ENCODE data around the gene INHBE. TPM values are rescaled to one million over a fixed set of nuclear protein-coding genes. Genes with fewer than 3 reads are reported as not detected.

INHBE gene
- total RNA-seq, 1 donor from 2014 or later, result 0.27 TPM

GRCh38 chr12:57473392-57473791 is 18.3 kb downstream of the INHBE start:
- no peaks in the 10 kb centered on the region for H3K36me3 Mint-ChIP-seq
- no peak for TF ChIP-seq CTCF (conservative IDR thresholded peaks at IDR 0.05)
- DNase-seq (ENCODE audit: extremely low spot score, unreplicated experiment), result no peak
- no peaks in the 10 kb centered on the region for H3K4me1 Mint-ChIP-seq (ENCODE audit: unreplicated experiment)
- H3K27me3 Mint-ChIP-seq, result peaks cover 71% of the 10 kb centered on the region
- no peak overlapping the region for H3K27ac Mint-ChIP-seq
- H3K4me3 Mint-ChIP-seq, result no peak overlapping the region
- no peaks in the 10 kb centered on the region for H3K9me3 Mint-ChIP-seq

GRCh38 chr12:57473886-57474285 is 18.8 kb downstream of the INHBE start:
- H3K4me1 Mint-ChIP-seq (ENCODE audit: unreplicated experiment), result no peaks in the 10 kb centered on the region
- peak overlapping the region; percentile 48 for H3K4me3 Mint-ChIP-seq

GRCh38 chr12:57474430-57474829 is 19.3 kb downstream of the INHBE start:
- TF ChIP-seq CTCF (conservative IDR thresholded peaks at IDR 0.05), result no peak

More at GRCh38 chr12:57473886-57474285, 18.8 kb downstream of the INHBE start:
- no peak overlapping the region for H3K27ac Mint-ChIP-seq
- TF ChIP-seq CTCF (conservative IDR thresholded peaks at IDR 0.05), result no peak
- no peak for DNase-seq (ENCODE audit: extremely low spot score, unreplicated experiment)
- peaks cover 74% of the 10 kb centered on the region for H3K27me3 Mint-ChIP-seq
- H3K36me3 Mint-ChIP-seq, result no peaks in the 10 kb centered on the region
- H3K9me3 Mint-ChIP-seq, result no peaks in the 10 kb centered on the region

GRCh38 chr12:57474862-57475261 is 19.8 kb downstream of the INHBE start:
- Mint-ChIP-seq H3K4me3 (peak overlapping the region; percentile 48), H3K27me3 (peaks cover 80% of the 10 kb centered on the region), H3K4me1 (ENCODE audit: unreplicated experiment) (no peaks in the 10 kb centered on the region), H3K9me3 (no peaks in the 10 kb centered on the region), H3K27ac (no peak overlapping the region), H3K36me3 (no peaks in the 10 kb centered on the region)
- no peak for TF ChIP-seq CTCF (conservative IDR thresholded peaks at IDR 0.05)
- DNase-seq (ENCODE audit: extremely low spot score, unreplicated experiment), result no peak

More at GRCh38 chr12:57474430-57474829, 19.3 kb downstream of the INHBE start:
- no peaks in the 10 kb centered on the region for H3K9me3 Mint-ChIP-seq
- H3K4me3 Mint-ChIP-seq, result peak overlapping the region; percentile 48
- H3K36me3 Mint-ChIP-seq, result no peaks in the 10 kb centered on the region
- no peak for DNase-seq (ENCODE audit: extremely low spot score, unreplicated experiment)
- peaks cover 76% of the 10 kb centered on the region for H3K27me3 Mint-ChIP-seq
- no peaks in the 10 kb centered on the region for H3K4me1 Mint-ChIP-seq (ENCODE audit: unreplicated experiment)
- no peak overlapping the region for H3K27ac Mint-ChIP-seq

GRCh38 chr12:57475271-57476161 is 20.4 kb downstream of the INHBE start:
- no peaks in the 10 kb centered on the region for H3K9me3 Mint-ChIP-seq
- H3K27ac Mint-ChIP-seq, result no peak overlapping the region
- no peak for DNase-seq (ENCODE audit: extremely low spot score, unreplicated experiment)
- no peaks in the 10 kb centered on the region for H3K4me1 Mint-ChIP-seq (ENCODE audit: unreplicated experiment)
- H3K4me3 Mint-ChIP-seq, result peak overlapping the region; percentile 84
- no peaks in the 10 kb centered on the region for H3K36me3 Mint-ChIP-seq
- TF ChIP-seq CTCF (conservative IDR thresholded peaks at IDR 0.05), result no peak
- H3K27me3 Mint-ChIP-seq, result peaks cover 86% of the 10 kb centered on the region

Measured in type B pancreatic cell (in vitro differentiated cells).